SK-N-SH (cell line): ENCODE measurements around the gene NTM.
A peak's percentile ranks its signal among the peaks of the same experiment; 100 is the strongest.

Experiments
- EZH2phosphoT487 ChIP-seq: fragments of 200-600 bp; sonication (generic); IDR thresholded peaks from 2 replicates; pipeline ENCODE4 v1.6.1; 2017; ENCODE audit warnings: low read depth, mixed run types, mild to moderate bottlenecking, antibody characterized with exemption, moderate library complexity, borderline replicate concordance
- FOXJ3 ChIP-seq: sonication (generic); formaldehyde crosslinking; IDR thresholded peaks from 2 replicates; pipeline ENCODE4 v1.5.1; 2020; ENCODE audit warnings: mild to moderate bottlenecking, missing genetic modification reagents
- GABPA ChIP-seq: IDR thresholded peaks from 2 replicates; pipeline ENCODE4 v1.4.0; 2012; ENCODE audit warnings: low read depth, mild to moderate bottlenecking
- MEF2A ChIP-seq: IDR thresholded peaks from 2 replicates; pipeline ENCODE4 v1.4.0; 2012; ENCODE audit warnings: low read depth, borderline replicate concordance
- MXI1 ChIP-seq: IDR thresholded peaks from 2 replicates; pipeline ENCODE4 v1.6.1; 2012; ENCODE audit warnings: mild to moderate bottlenecking, low read depth, low read length, improper control_type of control experiment
- POLR2AphosphoS5 ChIP-seq: IDR thresholded peaks from 2 replicates; pipeline ENCODE4 v1.6.1; 2012; ENCODE audit warnings: low read depth, low read length
- RAD21 ChIP-seq: IDR thresholded peaks from 2 replicates; pipeline ENCODE4 v1.6.1; 2012; ENCODE audit warnings: mild to moderate bottlenecking, low read length
- RCOR1 ChIP-seq: fragments of 150-350 bp; IDR thresholded peaks from 2 replicates; pipeline ENCODE4 v1.6.1; 2017; ENCODE audit warnings: antibody characterized with exemption, low read length
- SIN3A ChIP-seq: IDR thresholded peaks from 2 replicates; pipeline ENCODE4 v1.6.1; 2012; ENCODE audit warnings: low read depth, mild to moderate bottlenecking, low read length, moderate library complexity, borderline replicate concordance
- TCF12 ChIP-seq: IDR thresholded peaks from 2 replicates; pipeline ENCODE4 v1.4.0; 2012
- TF ChIP-seq, protein P1 (sequence below): fragments of 200-600 bp; sonication (generic); IDR thresholded peaks from 2 replicates; pipeline ENCODE4 v1.6.1; 2017; ENCODE audit warnings: antibody characterized with exemption, mild to moderate bottlenecking, moderate library complexity
- TF ChIP-seq, protein P2 (sequence below): IDR thresholded peaks from 2 replicates; pipeline ENCODE4 v1.6.1; 2012; ENCODE audit warnings: mild to moderate bottlenecking, low read depth, low read length, moderate library complexity
- TF ChIP-seq, protein P3 (sequence below): IDR thresholded peaks from 2 replicates; pipeline ENCODE4 v1.4.0; 2012; ENCODE audit warnings: low read depth

DNA sequence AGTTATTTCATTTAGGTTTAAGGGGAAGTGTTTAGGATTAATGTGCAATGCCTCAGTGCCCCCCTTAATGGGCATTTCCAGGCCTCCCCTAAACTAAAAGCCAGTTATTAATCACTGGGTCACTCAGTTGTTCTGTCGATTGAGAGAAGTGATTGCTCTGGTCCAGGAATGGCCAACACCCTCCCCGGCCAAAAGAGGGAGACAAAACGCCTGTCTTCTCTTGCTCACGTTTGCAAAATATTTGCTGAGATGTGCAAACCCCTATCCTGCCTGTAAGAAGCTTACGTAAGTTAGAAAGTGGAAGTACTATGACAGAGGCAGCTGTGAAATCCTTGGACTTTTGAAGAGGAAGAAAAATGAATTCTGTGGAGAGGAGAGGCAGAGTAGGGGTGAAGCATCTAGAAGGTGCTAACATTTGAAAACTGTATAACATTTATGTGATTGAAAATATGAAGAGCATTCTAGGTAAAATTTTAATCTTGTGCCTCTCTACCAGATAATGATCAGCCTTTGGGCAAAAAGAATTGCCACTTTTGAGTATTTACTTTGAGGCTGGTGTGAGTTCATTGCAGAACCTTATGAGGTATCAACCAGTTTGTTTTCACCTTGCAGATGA is 37.7 kb downstream of the NTM start:
- peak; percentile 55 for TF ChIP-seq RAD21
- no peak for TF ChIP-seq POLR2AphosphoS5
- TF ChIP-seq, protein P1, sequence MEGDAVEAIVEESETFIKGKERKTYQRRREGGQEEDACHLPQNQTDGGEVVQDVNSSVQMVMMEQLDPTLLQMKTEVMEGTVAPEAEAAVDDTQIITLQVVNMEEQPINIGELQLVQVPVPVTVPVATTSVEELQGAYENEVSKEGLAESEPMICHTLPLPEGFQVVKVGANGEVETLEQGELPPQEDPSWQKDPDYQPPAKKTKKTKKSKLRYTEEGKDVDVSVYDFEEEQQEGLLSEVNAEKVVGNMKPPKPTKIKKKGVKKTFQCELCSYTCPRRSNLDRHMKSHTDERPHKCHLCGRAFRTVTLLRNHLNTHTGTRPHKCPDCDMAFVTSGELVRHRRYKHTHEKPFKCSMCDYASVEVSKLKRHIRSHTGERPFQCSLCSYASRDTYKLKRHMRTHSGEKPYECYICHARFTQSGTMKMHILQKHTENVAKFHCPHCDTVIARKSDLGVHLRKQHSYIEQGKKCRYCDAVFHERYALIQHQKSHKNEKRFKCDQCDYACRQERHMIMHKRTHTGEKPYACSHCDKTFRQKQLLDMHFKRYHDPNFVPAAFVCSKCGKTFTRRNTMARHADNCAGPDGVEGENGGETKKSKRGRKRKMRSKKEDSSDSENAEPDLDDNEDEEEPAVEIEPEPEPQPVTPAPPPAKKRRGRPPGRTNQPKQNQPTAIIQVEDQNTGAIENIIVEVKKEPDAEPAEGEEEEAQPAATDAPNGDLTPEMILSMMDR: no peak
- TF ChIP-seq RCOR1: no peak
- TF ChIP-seq MXI1: no peak
- no peak for TF ChIP-seq MEF2A
- no peak for TF ChIP-seq EZH2phosphoT487
- no peak for TF ChIP-seq FOXJ3
- TF ChIP-seq, protein P2, sequence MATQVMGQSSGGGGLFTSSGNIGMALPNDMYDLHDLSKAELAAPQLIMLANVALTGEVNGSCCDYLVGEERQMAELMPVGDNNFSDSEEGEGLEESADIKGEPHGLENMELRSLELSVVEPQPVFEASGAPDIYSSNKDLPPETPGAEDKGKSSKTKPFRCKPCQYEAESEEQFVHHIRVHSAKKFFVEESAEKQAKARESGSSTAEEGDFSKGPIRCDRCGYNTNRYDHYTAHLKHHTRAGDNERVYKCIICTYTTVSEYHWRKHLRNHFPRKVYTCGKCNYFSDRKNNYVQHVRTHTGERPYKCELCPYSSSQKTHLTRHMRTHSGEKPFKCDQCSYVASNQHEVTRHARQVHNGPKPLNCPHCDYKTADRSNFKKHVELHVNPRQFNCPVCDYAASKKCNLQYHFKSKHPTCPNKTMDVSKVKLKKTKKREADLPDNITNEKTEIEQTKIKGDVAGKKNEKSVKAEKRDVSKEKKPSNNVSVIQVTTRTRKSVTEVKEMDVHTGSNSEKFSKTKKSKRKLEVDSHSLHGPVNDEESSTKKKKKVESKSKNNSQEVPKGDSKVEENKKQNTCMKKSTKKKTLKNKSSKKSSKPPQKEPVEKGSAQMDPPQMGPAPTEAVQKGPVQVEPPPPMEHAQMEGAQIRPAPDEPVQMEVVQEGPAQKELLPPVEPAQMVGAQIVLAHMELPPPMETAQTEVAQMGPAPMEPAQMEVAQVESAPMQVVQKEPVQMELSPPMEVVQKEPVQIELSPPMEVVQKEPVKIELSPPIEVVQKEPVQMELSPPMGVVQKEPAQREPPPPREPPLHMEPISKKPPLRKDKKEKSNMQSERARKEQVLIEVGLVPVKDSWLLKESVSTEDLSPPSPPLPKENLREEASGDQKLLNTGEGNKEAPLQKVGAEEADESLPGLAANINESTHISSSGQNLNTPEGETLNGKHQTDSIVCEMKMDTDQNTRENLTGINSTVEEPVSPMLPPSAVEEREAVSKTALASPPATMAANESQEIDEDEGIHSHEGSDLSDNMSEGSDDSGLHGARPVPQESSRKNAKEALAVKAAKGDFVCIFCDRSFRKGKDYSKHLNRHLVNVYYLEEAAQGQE: no peak
- TF ChIP-seq, protein P3, sequence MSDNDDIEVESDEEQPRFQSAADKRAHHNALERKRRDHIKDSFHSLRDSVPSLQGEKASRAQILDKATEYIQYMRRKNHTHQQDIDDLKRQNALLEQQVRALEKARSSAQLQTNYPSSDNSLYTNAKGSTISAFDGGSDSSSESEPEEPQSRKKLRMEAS: no peak
- no peak for TF ChIP-seq TCF12
- no peak for TF ChIP-seq SIN3A
- TF ChIP-seq GABPA: no peak
